ENCODE results near the gene MTHFSD. TPM values are rescaled to one million over a fixed set of nuclear protein-coding genes. Genes with fewer than 3 reads are reported as not detected.

The MTHFSD gene
- total RNA-seq, 1 donor from 2014 or later = 15.7 TPM

DNA sequence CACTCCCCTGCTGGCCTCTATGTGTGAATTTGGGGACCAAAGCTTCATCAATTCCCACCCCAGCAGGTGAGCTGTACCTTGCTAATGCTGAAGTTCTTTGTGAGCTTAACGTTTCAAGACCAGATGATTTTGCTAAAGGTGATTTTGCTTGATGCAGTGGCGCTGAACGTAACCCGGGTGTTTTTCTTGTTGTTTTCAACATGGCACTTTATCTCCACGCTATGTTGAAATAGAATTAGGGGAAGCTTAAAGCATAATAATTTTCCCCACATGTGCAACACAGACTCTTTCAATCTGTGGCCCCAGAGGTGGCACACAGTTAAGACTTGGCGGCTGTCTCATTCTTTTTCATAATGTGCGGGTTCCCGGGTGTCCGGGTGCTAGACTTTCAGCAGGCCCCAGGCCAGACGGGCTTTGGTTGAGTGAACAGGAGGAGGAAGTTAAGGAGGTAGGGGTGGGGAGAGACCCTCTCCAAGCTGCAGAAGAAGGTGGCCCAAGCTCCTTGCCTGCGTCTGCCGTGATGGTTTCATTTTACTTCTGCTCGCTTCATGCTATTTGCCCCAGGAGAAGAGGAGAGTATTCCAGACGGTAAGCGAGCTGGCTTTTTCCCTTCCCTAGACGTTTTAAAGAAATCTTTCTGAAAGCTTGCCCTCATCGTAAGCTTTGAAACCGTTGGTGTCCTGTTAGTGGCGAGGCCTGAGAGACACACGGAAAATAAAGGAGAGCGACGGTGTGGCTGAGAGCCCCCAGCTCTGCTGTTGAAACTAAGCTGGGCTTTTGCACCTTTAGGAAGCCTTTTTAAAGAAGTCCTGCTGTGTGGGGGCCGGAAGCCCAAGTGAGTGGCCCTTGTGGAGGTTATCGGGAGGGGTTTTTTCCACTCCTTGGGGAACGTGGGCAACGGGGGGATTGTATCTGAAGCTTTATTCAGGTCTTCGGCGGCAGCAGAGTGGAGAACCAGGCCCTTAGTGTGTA is 15.8 kb upstream of the MTHFSD start:
- DNase-seq = no peak

GRCh38 chr16:86569701-86570447 is 14.8 kb upstream of the MTHFSD start:
- no peak for DNase-seq

DNA sequence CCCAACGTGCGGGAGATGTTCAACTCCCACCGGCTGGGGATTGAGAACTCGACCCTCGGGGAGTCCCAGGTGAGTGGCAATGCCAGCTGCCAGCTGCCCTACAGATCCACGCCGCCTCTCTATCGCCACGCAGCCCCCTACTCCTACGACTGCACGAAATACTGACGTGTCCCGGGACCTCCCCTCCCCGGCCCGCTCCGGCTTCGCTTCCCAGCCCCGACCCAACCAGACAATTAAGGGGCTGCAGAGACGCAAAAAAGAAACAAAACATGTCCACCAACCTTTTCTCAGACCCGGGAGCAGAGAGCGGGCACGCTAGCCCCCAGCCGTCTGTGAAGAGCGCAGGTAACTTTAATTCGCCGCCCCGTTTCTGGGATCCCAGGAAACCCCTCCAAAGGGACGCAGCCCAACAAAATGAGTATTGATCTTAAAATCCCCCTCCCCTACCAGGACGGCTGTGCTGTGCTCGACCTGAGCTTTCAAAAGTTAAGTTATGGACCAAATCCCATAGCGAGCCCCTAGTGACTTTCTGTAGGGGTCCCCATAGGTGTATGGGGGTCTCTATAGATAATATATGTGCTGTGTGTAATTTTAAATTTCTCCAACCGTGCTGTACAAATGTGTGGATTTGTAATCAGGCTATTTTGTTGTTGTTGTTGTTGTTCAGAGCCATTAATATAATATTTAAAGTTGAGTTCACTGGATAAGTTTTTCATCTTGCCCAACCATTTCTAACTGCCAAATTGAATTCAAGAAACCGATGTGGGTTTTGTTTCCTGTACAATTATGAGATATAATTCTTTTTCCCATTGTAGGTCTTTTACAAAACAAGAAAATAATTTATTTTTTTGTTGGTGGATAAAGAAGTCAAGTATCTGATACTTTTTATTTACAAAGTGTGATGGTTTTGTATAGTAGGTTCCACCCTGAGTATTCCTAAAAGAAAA is 13.9 kb upstream of the MTHFSD start:
- no peak for DNase-seq

GRCh38 chr16:86567701-86568581 is 12.9 kb upstream of the MTHFSD start:
- no peak for DNase-seq

DNA sequence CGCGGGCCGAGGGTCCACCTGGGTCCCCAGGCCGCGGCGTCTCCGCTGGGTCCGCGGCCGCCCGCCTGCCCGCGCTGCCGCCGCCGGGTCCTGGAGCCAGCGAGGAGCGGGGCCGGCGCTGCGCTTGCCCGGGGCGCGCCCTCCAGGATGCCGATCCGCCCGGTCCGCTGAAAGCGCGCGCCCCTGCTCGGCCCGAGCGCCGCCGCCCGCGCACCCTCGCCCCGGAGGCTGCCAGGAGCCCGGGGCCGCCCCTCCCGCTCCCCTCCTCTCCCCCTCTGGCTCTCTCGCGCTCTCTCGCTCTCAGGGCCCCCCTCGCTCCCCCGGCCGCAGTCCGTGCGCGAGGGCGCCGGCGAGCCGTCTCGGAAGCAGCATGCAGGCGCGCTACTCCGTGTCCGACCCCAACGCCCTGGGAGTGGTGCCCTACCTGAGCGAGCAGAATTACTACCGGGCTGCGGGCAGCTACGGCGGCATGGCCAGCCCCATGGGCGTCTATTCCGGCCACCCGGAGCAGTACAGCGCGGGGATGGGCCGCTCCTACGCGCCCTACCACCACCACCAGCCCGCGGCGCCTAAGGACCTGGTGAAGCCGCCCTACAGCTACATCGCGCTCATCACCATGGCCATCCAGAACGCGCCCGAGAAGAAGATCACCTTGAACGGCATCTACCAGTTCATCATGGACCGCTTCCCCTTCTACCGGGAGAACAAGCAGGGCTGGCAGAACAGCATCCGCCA is 12.1 kb upstream of the MTHFSD start:
- DNase-seq = peak; percentile 54

DNA sequence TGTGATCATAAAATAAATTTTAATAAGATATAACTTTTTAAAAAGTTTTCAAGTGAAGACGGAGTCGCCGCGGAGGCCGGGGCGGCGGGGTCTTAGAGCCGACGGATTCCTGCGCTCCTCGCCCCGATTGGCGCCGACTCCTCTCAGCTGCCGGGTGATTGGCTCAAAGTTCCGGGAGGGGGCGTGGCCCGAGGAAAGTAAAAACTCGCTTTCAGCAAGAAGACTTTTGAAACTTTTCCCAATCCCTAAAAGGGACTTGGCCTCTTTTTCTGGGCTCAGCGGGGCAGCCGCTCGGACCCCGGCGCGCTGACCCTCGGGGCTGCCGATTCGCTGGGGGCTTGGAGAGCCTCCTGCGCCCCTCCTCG is 11.5 kb upstream of the MTHFSD start, which contains the start of gene FOXC2:
TSS of gene FOXC2 (plus strand) at position 229 of the 365 bp plus-strand sequence. CDS start 507 bp downstream, outside the sequence.
- DNase-seq = peak; percentile 97

DNA sequence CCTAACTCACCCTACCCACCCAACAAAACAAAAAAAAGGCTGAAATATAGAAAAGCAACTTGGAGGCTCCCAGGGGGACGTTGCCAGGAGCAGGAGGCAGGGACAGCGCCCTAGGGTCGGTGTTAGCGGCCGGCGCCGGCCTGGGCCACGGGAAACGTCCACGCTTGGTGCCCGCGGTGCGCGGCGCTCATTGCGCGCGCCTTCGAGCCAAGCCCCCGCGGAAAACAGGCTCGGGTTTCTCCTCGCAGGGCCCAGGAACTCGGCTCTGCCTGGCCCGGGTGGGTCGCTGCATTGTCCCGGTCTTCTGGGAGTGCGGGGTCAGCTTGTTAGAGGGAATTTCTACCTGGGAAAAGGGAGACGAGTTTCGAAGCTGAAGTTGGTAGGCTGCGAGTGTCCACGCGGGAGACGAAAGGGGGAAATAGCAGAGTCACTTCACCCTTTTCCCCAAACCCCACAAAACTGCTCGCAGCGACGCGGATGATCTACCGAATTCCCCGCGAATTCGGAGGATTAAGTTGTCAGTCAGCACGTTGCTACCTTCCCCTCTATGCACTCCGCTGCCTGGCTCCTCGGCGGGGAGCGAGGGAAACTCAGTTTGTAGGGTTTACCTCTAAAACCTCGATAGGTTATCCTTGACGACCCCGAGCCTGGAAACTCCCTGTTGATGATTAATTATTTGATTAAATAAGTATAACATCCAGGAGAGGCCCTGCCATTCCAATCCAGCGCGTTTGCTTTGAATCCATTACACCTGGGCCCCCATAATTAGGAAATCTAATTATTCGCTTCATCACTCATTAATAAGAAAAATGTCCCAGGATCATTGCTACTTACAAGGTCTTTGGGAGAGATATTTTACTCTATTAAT is 10.8 kb upstream of the MTHFSD start:
- DNase-seq = no peak

- DNase-seq = no peak
Observed at GRCh38 chr16:86565181-86565631, 10.2 kb upstream of the MTHFSD start.

- peak; percentile 96 for DNase-seq
Observed at GRCh38 chr16:86563469-86564345, 8.7 kb upstream of the MTHFSD start.

GRCh38 chr16:86562356-86562755 is 7.3 kb upstream of the MTHFSD start:
- no peak for DNase-seq

- no peak for DNase-seq
Observed at GRCh38 chr16:86559802-86560305, 4.8 kb upstream of the MTHFSD start.

- no peak for DNase-seq
Observed at GRCh38 chr16:86558355-86559193, 3.5 kb upstream of the MTHFSD start.

DNA sequence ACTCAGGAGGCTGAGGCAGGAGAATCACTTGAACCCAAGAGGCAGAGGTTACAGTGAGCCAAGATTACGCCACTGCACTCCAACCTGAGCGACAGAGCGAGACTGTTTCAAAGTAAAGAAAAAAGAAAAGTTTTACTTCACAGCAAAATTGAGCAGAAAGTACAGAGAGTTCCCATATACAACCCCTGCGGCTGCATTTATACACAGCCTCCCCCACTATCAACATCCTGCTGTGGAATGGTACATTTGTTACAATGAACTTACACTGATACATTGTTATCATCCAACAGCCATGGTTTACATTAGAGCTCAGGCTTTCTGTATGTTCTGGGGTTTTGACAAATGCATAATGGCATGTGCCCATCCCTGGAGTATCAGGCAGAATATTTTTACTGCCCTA is 2.6 kb upstream of the MTHFSD start:
- DNase-seq = no peak

- peak; percentile 54 for DNase-seq
Observed at GRCh38 chr16:86556576-86556975, 1.5 kb upstream of the MTHFSD start.

- no peak for DNase-seq
Observed at GRCh38 chr16:86555704-86556075, 655 bp upstream of the MTHFSD start.

- DNase-seq = no peak
Observed at GRCh38 chr16:86554599-86554916, 477 bp downstream of the MTHFSD start.

- no peak for DNase-seq
Observed at GRCh38 chr16:86553356-86553755, 1.7 kb downstream of the MTHFSD start.
